ENCODE results near the gene YES1.

Gene YES1

DNA sequence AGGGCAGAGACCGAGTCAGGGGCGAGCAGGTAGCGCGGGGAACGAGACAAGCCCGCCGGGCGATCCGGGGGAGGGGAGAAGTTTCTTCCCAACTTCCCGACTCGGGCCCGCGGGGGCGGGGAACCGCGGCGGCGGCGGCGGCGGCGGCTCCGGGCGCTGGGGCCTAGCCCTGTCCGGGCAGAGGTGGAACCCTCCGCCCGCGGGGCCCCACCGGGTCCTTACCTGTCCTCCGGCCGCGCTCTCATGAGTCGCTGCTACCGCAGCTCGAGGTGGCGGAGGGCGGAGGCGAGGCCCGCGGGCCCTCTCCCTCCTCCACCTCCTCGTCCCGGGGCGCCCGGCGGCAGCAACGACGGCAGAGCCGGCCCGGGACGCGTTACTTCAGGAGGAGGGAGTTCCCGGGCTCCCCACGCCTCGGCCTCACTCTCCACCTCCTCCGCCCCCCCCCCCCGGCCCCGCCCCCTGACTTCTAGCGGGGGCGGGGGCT lies at the start of gene YES1:
YES1 (minus strand) TSS at position 351 of the 484 bp plus-strand sequence. CDS start 55,415 bp downstream, outside the sequence.
- H3K4me1 ChIP-seq (ENCODE audit: control insufficient read depth in 1 of 2, insufficient read depth in 2 of 2, low read length in 2 of 2) = peaks cover 0 to 13% of the 10 kb centered on the region in 2 donors
- H3K27me3 ChIP-seq (ENCODE audit: low read depth, low read length) = no peaks in the 10 kb centered on the region
- peak within 1 kb of the TSS; percentile 82 for H3K27ac ChIP-seq (ENCODE audit: low read length)
- H3K36me3 ChIP-seq (ENCODE audit: control insufficient read depth in 1 of 2, insufficient read depth in 2 of 2, low read length in 2 of 2) = no peaks in the 10 kb centered on the region
- no peaks in the 10 kb centered on the region for H3K9me3 ChIP-seq (ENCODE audit: control insufficient read depth in 1 of 2, low read length in 2 of 2)
- peak within 1 kb of the TSS; percentile 90 to 92 for H3K4me3 ChIP-seq (ENCODE audit: low read depth in 1 of 2, low read length in 2 of 2)

DNA sequence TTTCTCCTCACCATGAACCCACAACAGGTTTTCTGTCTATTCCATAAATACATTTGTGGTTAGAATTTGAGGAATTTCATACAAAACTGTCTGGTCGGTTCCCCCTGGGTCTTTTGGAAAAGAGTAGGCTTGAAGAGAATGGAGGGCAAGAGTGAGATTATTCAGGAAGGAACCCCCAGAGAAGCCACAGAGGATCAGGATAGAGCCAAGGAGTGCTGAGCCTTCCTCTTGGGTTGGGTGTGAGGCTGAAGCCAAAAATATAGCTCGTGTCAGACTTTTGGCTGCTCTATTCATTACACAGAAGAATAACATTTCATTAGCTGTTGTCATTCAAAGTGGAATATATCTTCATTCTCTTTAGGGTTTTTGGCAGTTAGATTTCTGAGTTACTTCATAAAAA lies 45.9 kb upstream of the YES1 start:
- Histone ChIP-seq H3K4me3 (ENCODE audit: low read depth in 1 of 2, low read length in 2 of 2) (no peak overlapping the region), H3K27ac (ENCODE audit: low read length) (no peak overlapping the region), H3K36me3 (ENCODE audit: control insufficient read depth in 1 of 2, insufficient read depth in 2 of 2, low read length in 2 of 2) (no peaks in the 10 kb centered on the region), H3K9me3 (ENCODE audit: control insufficient read depth in 1 of 2, low read length in 2 of 2) (no peaks in the 10 kb centered on the region), H3K27me3 (ENCODE audit: low read depth, low read length) (no peaks in the 10 kb centered on the region), H3K4me1 (ENCODE audit: control insufficient read depth in 1 of 2, insufficient read depth in 2 of 2, low read length in 2 of 2) (no peaks in the 10 kb centered on the region)

DNA sequence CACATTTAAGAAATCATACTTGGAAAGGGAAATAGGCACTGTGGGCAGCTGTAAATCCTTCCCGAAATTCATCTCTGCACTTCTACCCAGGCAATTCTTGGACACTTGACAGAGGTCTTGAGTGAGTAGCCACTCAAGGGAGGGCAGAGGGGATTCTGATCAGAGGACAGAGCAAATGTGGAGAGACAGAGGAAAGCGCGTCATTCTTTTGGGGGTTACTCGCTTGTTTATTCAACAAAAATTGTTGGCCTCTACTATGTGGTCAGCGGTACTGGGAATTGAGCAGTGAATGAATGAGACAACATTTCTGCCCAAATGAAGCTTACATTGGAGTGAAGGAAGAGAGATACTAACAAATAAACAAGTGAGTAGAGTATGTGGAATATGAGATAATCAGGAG lies 41.4 kb upstream of the YES1 start:
- Histone ChIP-seq H3K27me3 (ENCODE audit: low read depth, low read length) (no peaks in the 10 kb centered on the region), H3K27ac (ENCODE audit: low read length) (no peak overlapping the region), H3K9me3 (ENCODE audit: control insufficient read depth in 1 of 2, low read length in 2 of 2) (no peaks in the 10 kb centered on the region), H3K4me1 (ENCODE audit: control insufficient read depth in 1 of 2, insufficient read depth in 2 of 2, low read length in 2 of 2) (no peaks in the 10 kb centered on the region), H3K36me3 (ENCODE audit: control insufficient read depth in 1 of 2, insufficient read depth in 2 of 2, low read length in 2 of 2) (no peaks in the 10 kb centered on the region), H3K4me3 (ENCODE audit: low read depth in 1 of 2, low read length in 2 of 2) (no peak overlapping the region)

DNA sequence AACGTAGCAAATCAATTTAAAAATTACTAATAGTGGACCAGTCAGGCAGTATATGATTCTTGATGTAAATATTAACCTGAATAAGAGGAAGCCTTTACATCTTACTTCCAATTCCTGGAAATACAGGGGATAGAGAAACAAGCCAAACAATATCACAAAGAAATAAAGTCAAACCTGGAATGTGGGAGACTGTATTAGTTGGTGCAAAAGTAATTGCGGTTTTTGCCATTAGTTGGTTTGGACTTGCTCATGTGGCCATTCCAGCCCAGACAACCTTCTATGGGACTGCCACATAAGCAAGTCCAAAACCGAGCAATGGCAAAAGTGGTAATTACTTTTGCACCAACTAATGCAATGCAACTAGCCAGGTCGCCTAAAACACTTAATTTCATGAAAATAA lies 38.9 kb upstream of the YES1 start:
- no peak overlapping the region for H3K27ac ChIP-seq (ENCODE audit: low read length)
- no peaks in the 10 kb centered on the region for H3K4me1 ChIP-seq (ENCODE audit: control insufficient read depth in 1 of 2, insufficient read depth in 2 of 2, low read length in 2 of 2)
- H3K36me3 ChIP-seq (ENCODE audit: control insufficient read depth in 1 of 2, insufficient read depth in 2 of 2, low read length in 2 of 2) = no peaks in the 10 kb centered on the region
- no peak overlapping the region for H3K4me3 ChIP-seq (ENCODE audit: low read depth in 1 of 2, low read length in 2 of 2)
- H3K27me3 ChIP-seq (ENCODE audit: low read depth, low read length) = no peaks in the 10 kb centered on the region
- H3K9me3 ChIP-seq (ENCODE audit: control insufficient read depth in 1 of 2, low read length in 2 of 2) = no peaks in the 10 kb centered on the region

DNA sequence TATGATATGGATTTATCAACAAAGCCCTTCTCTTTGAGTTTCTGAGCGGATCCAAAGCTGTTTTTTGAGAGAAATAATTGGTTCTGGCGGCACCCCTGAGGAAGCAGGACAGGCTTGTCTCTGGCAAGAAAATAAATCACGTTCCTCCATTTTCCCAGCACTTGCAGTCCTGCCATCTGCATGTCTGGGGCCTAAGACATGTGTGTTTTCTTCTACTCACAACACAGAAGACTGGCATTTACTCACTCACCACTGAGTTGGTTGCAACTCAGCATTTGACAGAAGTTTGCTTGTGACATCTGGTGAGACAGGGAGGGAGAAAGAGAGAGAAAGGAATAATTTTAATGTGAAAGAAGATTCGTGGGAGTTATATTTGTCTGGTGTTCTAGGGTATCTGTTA lies 37.0 kb upstream of the YES1 start:
- no peaks in the 10 kb centered on the region for H3K9me3 ChIP-seq (ENCODE audit: control insufficient read depth in 1 of 2, low read length in 2 of 2)
- H3K27ac ChIP-seq (ENCODE audit: low read length) = no peak overlapping the region
- no peaks in the 10 kb centered on the region for H3K27me3 ChIP-seq (ENCODE audit: low read depth, low read length)
- no peak overlapping the region for H3K4me3 ChIP-seq (ENCODE audit: low read depth in 1 of 2, low read length in 2 of 2)
- no peaks in the 10 kb centered on the region for H3K4me1 ChIP-seq (ENCODE audit: control insufficient read depth in 1 of 2, insufficient read depth in 2 of 2, low read length in 2 of 2)
- H3K36me3 ChIP-seq (ENCODE audit: control insufficient read depth in 1 of 2, insufficient read depth in 2 of 2, low read length in 2 of 2) = no peaks in the 10 kb centered on the region

DNA sequence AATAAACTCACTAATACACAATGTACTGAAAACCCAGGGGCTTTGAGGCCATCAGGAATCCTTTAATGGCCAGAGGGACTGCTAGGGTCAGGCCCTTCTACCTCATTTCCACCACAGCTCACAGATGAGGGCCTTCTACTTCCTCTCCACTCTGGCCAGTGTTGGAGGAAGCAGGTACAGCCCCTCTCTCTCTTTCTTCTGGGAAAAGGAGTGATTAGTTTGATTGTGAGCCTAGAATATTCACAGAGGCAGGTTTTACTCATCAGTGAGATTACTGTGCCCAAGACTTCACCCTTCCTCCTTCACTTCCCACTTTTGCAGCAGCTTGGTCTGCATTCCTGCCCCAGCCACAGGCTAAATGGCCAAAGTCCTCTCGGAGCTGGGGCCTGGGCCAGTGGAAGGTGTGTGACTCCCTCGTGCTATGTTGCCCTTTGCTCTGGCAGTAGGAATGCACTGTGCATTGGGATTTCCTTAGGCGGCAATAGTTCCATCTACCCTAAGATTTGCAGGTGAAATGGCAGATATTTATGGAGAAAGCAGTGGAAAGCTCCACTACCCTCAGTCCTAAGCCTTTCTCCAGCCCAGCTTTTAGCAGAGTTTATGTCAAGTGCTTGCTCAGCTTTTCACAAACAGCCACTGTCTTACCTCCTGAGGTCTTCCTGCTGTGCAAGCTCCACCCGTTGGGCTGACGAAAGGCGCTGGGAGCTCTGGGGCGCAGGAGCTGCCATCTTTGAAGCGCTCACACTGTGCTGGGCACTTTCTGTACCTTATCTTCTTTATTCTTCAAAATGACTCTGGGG lies 36.2 kb upstream of the YES1 start:
- H3K4me3 ChIP-seq (ENCODE audit: low read depth in 1 of 2, low read length in 2 of 2) = no peak overlapping the region
- no peak overlapping the region for H3K27ac ChIP-seq (ENCODE audit: low read length)
- no peaks in the 10 kb centered on the region for H3K4me1 ChIP-seq (ENCODE audit: control insufficient read depth in 1 of 2, insufficient read depth in 2 of 2, low read length in 2 of 2)
- no peaks in the 10 kb centered on the region for H3K27me3 ChIP-seq (ENCODE audit: low read depth, low read length)
- H3K36me3 ChIP-seq (ENCODE audit: control insufficient read depth in 1 of 2, insufficient read depth in 2 of 2, low read length in 2 of 2) = no peaks in the 10 kb centered on the region
- H3K9me3 ChIP-seq (ENCODE audit: control insufficient read depth in 1 of 2, low read length in 2 of 2) = no peaks in the 10 kb centered on the region

DNA sequence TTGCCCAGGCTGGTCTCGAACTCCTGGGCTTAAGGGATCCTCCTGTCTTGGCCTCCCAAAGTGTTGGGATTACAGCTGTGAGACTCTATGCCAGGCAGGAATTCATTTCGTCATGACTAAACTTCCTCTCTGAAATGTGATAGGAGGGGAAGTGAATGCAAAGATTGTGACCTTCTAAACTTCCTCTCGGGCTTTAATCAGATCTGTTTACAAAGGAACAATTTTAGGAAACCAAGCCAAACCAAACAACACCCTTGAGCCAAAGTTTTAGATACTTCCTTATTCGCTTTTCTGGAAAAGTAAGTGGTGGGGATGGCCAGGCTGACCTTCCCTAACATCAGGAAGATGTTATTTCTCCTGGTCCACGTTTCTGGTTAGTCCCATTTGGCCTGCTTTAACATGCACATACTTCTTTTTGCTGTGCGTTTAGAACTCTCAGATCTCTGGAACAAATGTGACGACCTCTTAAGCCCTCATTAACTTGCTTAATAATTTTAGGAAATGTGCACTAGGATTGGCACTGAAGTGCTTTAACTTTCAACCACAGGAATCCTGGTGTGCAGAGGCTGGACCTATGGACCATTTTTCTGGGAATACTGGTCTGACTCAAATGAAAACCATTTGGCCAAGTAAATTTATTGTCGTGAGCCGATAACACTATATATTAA lies 33.2 kb upstream of the YES1 start:
- H3K4me3 ChIP-seq (ENCODE audit: low read depth in 1 of 2, low read length in 2 of 2) = no peak overlapping the region
- H3K27ac ChIP-seq (ENCODE audit: low read length) = no peak overlapping the region
- H3K36me3 ChIP-seq (ENCODE audit: control insufficient read depth in 1 of 2, insufficient read depth in 2 of 2, low read length in 2 of 2) = no peaks in the 10 kb centered on the region
- no peaks in the 10 kb centered on the region for H3K4me1 ChIP-seq (ENCODE audit: control insufficient read depth in 1 of 2, insufficient read depth in 2 of 2, low read length in 2 of 2)
- H3K9me3 ChIP-seq (ENCODE audit: control insufficient read depth in 1 of 2, low read length in 2 of 2) = no peaks in the 10 kb centered on the region
- H3K27me3 ChIP-seq (ENCODE audit: low read depth, low read length) = no peaks in the 10 kb centered on the region

DNA sequence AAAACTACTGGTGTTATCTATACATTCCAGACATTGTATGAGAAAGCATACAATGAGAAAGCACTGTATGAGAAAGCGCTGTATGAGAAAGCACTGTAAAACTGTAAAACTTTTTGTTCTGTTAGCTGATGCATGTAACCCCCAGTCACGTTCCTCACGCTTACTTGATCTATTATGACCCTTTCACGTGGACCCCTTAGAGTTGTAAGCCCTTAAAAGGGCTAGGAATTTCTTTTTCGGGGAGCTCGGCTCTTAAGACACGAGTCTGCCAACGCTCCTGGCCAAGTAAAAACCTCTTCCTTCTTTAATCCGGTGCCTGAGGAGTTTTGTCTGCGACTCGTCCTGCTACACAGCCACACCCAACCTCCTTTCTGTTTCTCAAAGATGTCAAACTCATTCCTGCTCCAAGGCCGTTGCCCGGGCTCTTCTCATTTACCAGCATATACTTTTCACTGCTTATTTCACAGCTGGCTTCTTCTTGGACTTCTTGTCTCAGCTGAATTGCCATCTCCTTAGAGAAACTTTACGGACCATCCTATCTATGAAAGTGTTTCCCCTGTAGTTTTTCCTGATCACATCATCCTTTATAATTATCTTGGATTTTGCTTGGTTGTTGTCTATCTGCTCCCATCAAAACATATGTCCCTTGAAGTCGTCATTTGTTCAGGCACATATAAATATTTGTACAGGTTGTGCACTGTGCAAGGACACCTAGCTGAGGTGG lies 29.8 kb upstream of the YES1 start:
- no peaks in the 10 kb centered on the region for H3K9me3 ChIP-seq (ENCODE audit: control insufficient read depth in 1 of 2, low read length in 2 of 2)
- no peaks in the 10 kb centered on the region for H3K36me3 ChIP-seq (ENCODE audit: control insufficient read depth in 1 of 2, insufficient read depth in 2 of 2, low read length in 2 of 2)
- no peak overlapping the region for H3K4me3 ChIP-seq (ENCODE audit: low read depth in 1 of 2, low read length in 2 of 2)
- no peak overlapping the region for H3K27ac ChIP-seq (ENCODE audit: low read length)
- no peaks in the 10 kb centered on the region for H3K27me3 ChIP-seq (ENCODE audit: low read depth, low read length)
- H3K4me1 ChIP-seq (ENCODE audit: control insufficient read depth in 1 of 2, insufficient read depth in 2 of 2, low read length in 2 of 2) = no peaks in the 10 kb centered on the region

DNA sequence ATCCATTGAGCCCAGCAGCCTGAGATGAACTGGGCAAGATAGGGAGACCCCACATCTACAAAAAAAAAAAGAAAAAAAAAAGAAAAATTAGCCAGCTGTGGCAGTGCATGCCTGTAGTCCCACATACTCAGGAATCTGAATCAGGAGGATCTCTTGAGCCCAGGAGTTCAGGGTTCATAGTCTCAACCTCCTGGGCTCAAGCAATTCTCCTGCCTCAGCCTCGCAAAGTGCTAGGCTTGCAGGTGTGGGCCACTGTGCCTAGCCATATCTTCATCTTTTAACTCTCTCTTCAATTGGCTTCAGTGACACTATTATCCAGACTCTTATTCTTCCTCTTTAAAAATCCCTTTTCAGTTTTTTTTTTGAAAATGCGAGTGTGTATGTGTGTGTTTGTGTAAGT lies 28.5 kb upstream of the YES1 start:
- H3K27me3 ChIP-seq (ENCODE audit: low read depth, low read length) = no peaks in the 10 kb centered on the region
- no peaks in the 10 kb centered on the region for H3K4me1 ChIP-seq (ENCODE audit: control insufficient read depth in 1 of 2, insufficient read depth in 2 of 2, low read length in 2 of 2)
- no peak overlapping the region for H3K4me3 ChIP-seq (ENCODE audit: low read depth in 1 of 2, low read length in 2 of 2)
- no peaks in the 10 kb centered on the region for H3K36me3 ChIP-seq (ENCODE audit: control insufficient read depth in 1 of 2, insufficient read depth in 2 of 2, low read length in 2 of 2)
- no peaks in the 10 kb centered on the region for H3K9me3 ChIP-seq (ENCODE audit: control insufficient read depth in 1 of 2, low read length in 2 of 2)
- H3K27ac ChIP-seq (ENCODE audit: low read length) = no peak overlapping the region

DNA sequence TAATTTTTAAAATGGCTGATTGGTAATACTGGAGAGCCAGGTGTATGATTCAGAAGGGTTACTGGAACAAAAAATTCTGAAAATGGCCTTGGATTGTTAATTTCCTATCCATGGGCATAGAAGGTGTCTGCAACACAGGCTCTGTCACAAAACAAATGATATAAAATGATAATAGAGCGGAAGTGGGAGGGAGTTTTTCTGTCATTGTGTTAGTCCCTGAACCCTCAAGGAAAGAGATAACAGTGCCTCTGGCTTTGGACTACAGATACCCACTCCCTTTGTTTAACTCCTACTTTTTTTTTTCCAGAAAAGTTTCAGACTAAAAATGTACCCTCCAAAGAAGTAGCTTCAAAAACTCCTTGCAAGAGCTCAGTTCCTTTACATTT lies 28.0 kb upstream of the YES1 start:
- Histone ChIP-seq H3K27ac (ENCODE audit: low read length) (no peak overlapping the region), H3K4me3 (ENCODE audit: low read depth in 1 of 2, low read length in 2 of 2) (no peak overlapping the region), H3K27me3 (ENCODE audit: low read depth, low read length) (no peaks in the 10 kb centered on the region), H3K36me3 (ENCODE audit: control insufficient read depth in 1 of 2, insufficient read depth in 2 of 2, low read length in 2 of 2) (no peaks in the 10 kb centered on the region), H3K9me3 (ENCODE audit: control insufficient read depth in 1 of 2, low read length in 2 of 2) (no peaks in the 10 kb centered on the region), H3K4me1 (ENCODE audit: control insufficient read depth in 1 of 2, insufficient read depth in 2 of 2, low read length in 2 of 2) (no peaks in the 10 kb centered on the region)

DNA sequence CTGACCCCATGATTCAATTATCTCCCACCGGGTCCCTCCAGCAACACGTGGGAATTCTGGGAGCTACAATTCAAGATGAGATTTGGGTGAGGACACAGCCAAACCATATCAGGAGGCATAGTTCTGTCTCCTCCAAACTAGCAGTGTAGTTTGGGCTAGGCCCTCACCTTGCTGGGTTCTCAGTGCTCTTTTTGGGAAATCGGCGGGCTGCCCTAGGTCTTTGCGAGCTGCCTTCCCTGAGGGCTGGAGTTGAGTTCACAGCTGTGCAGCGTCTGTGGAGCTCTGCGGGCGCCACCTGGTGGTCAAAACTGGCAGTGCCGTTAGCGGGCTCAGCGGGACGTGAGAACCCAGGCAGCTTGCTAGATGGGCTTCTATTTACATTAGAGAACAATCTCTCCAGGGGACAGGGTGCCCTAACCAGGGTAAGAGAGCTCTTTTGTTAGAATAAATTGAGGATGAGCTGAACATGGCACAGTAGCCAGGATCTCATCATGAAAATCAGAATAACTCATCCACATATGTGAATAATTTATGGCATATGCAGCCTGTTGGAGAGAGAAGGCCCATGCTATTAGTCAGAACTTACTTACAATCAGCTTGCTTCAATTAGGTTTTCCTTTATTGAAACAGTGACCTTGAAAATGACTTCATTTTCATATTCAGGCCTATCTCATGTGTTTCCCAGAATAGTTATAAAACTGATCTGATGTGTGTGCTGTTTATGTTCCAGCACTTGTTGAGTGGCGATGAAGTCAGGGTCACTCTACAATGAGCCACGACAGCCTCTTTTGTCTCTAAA lies 27.4 kb upstream of the YES1 start:
- H3K27ac ChIP-seq (ENCODE audit: low read length) = no peak overlapping the region
- no peaks in the 10 kb centered on the region for H3K4me1 ChIP-seq (ENCODE audit: control insufficient read depth in 1 of 2, insufficient read depth in 2 of 2, low read length in 2 of 2)
- H3K27me3 ChIP-seq (ENCODE audit: low read depth, low read length) = no peaks in the 10 kb centered on the region
- no peak overlapping the region for H3K4me3 ChIP-seq (ENCODE audit: low read depth in 1 of 2, low read length in 2 of 2)
- H3K9me3 ChIP-seq (ENCODE audit: control insufficient read depth in 1 of 2, low read length in 2 of 2) = no peaks in the 10 kb centered on the region
- no peaks in the 10 kb centered on the region for H3K36me3 ChIP-seq (ENCODE audit: control insufficient read depth in 1 of 2, insufficient read depth in 2 of 2, low read length in 2 of 2)
